HepG2 (cell line): ENCODE data around the gene CFAP210. TPM values are rescaled to one million over a fixed set of nuclear protein-coding genes. Genes with fewer than 3 reads are reported as not detected.

ENCODE experiments used
- ATAC-seq: fragments of 200-7000 bp; cut with Tn5 transposase; 3 replicates; pipeline ENCODE4 v1.9.1; 2020; ENCODE audit warnings: mild to moderate bottlenecking, moderate library complexity
- BruUV-seq: library from RNA; stranded (reverse); fragments of 400-500 nt; replicated peaks from 2 replicates; lab custom pipeline; 2021; lab: Mats Ljungman, UMichigan
- CTCF ChIA-PET: fragments of 300-600 bp; formaldehyde crosslinking; extraction: SDS; loops from one replicate; lab custom pipeline; 2021; ENCODE audit warnings: low total read pairs, inconsistent platforms, low intra/inter-chr PET ratio; lab: Yijun Ruan, JAX
- POLR2A ChIA-PET: fragments of 350-600 bp; sonication (Branson Sonifier 250); formaldehyde crosslinking; loops from one replicate; lab custom pipeline; 2020; ENCODE audit warnings: antibody characterized with exemption, inconsistent platforms; lab: Yijun Ruan, JAX
- DNase-seq: peaks from one replicate; pipeline ENCODE4 v3.0.0-alpha.2; 2015; ENCODE audit warnings: low spot score
- FAIRE-seq: peaks from 3 replicates; lab custom pipeline; 2011; peaks lifted over from hg19 to GRCh38; lab: Jason Lieb, UNC
- H2AFZ ChIP-seq: one replicate; pipeline ENCODE4 v1.6.1; 2011; ENCODE audit warnings: low read length, inconsistent platforms
- H3K27ac ChIP-seq: fragments of 300-600 bp; 3 replicates; pipeline ENCODE4 v1.8.0; 2011; ENCODE audit warnings: mixed run types, mild to moderate bottlenecking, mixed read lengths, low read length, inconsistent platforms; ENCODE audit not compliant: insufficient read depth; ENCODE audit errors: extremely low read length
- H3K27me3 ChIP-seq, 2 experiments: fragments of 200-600 bp in 1 of 2; 2 replicates in 1 of 2; 3 replicates in 1 of 2; pipeline versions ENCODE4 v1.6.0 to v1.8.0; 2011; ENCODE audit warnings: low read length in 2 of 2, mild to moderate bottlenecking in 2 of 2, moderate library complexity in 2 of 2, inconsistent platforms in 1 of 2; ENCODE audit not compliant: insufficient read depth in 2 of 2, control insufficient read depth in 1 of 2
- H3K36me3 ChIP-seq, 2 experiments: fragments of 200-600 bp in 1 of 2; replicated peaks in 1 of 2; 2 replicates in 1 of 2; 3 replicates in 1 of 2; pipeline versions ENCODE4 v1.5.1 to v1.8.0; 2011; ENCODE audit warnings: low read length in 2 of 2, inconsistent platforms in 1 of 2; ENCODE audit not compliant: insufficient read depth in 2 of 2, control insufficient read depth in 1 of 2
- H3K4me1 ChIP-seq: 2 replicates; pipeline ENCODE4 v1.5.1; 2012; ENCODE audit warnings: low read length, inconsistent platforms; ENCODE audit not compliant: insufficient read depth
- H3K4me2 ChIP-seq: 2 replicates; pipeline ENCODE4 v1.6.0; 2011; ENCODE audit warnings: low read depth, low read length, inconsistent platforms
- H3K4me3 ChIP-seq, 3 experiments: fragments of 200-600 bp in 1 of 3; sonication (generic), shearing (Covaris generic) in 1 of 3; replicated peaks in 1 of 3; 2 replicates each; pipeline ENCODE4 v1.5.1; 2011 to 2016; ENCODE audit warnings: low read length in 3 of 3, inconsistent platforms in 2 of 3, low read depth in 2 of 3, mild to moderate bottlenecking in 2 of 3, control low read depth in 1 of 3, mixed read lengths in 1 of 3; ENCODE audit not compliant: insufficient read depth in 1 of 3
- H3K79me2 ChIP-seq: one replicate; pipeline ENCODE4 v1.6.1; 2011; ENCODE audit warnings: low read length, inconsistent platforms; ENCODE audit not compliant: insufficient read depth
- H3K9ac ChIP-seq: 2 replicates; pipeline ENCODE4 v1.6.0; 2011; ENCODE audit warnings: mild to moderate bottlenecking, low read depth, low read length, inconsistent platforms; ENCODE audit not compliant: insufficient read depth
- H3K9me3 ChIP-seq: 2 replicates; pipeline ENCODE4 v1.5.1; 2012; ENCODE audit warnings: mild to moderate bottlenecking, low read length
- H4K20me1 ChIP-seq: 2 replicates; pipeline ENCODE4 v1.6.0; 2011; ENCODE audit warnings: inconsistent platforms, mild to moderate bottlenecking, low read length, moderate library complexity; ENCODE audit not compliant: insufficient read depth
- ATF5 ChIP-seq: sonication (generic); formaldehyde crosslinking; IDR thresholded peaks from 2 replicates; pipeline ENCODE4 v1.4.0; 2020; ENCODE audit warnings: mild to moderate bottlenecking, low read depth, missing genetic modification reagents
- CBFB ChIP-seq: sonication (generic); formaldehyde crosslinking; IDR thresholded peaks from 2 replicates; pipeline ENCODE4 v1.4.0; 2020; ENCODE audit warnings: missing genetic modification reagents
- FIP1L1 ChIP-seq: fragments of 200-400 bp; formaldehyde crosslinking; IDR thresholded peaks from 2 replicates; pipeline ENCODE4 v1.6.1; 2018; ENCODE audit warnings: low read depth, mild to moderate bottlenecking, low read length, moderate library complexity, borderline replicate concordance; ENCODE audit not compliant: insufficient read depth
- FOXM1 ChIP-seq: sonication (generic); formaldehyde crosslinking; IDR thresholded peaks from 2 replicates; pipeline ENCODE4 v1.5.0; 2020; ENCODE audit warnings: missing genetic modification reagents
- KLF11 ChIP-seq: IDR thresholded peaks from 2 replicates; pipeline ENCODE4 v1.6.1; 2016; ENCODE audit warnings: missing compliant biosample characterization
- MIER3 ChIP-seq: IDR thresholded peaks from 2 replicates; pipeline ENCODE4 v1.6.1; 2016; ENCODE audit warnings: missing compliant biosample characterization, borderline replicate concordance
- MTERF4 ChIP-seq: sonication (generic); formaldehyde crosslinking; IDR thresholded peaks from 2 replicates; pipeline ENCODE4 v1.8.0; 2023; ENCODE audit warnings: mild to moderate bottlenecking, missing genetic modification reagents
- NFRKB ChIP-seq: fragments of 450-650 bp; IDR thresholded peaks from 2 replicates; pipeline ENCODE4 v1.6.1; 2017
- PREB ChIP-seq: sonication (generic); formaldehyde crosslinking; IDR thresholded peaks from 2 replicates; pipeline ENCODE4 v1.4.0; 2020; ENCODE audit warnings: missing genetic modification reagents
- ZBTB21 ChIP-seq: sonication (generic); formaldehyde crosslinking; IDR thresholded peaks from 2 replicates; pipeline ENCODE4 v1.4.0; 2020; ENCODE audit warnings: missing genetic modification reagents
- ZNF235 ChIP-seq: sonication (generic); formaldehyde crosslinking; IDR thresholded peaks from 2 replicates; pipeline ENCODE4 v1.8.1; 2023; ENCODE audit warnings: mild to moderate bottlenecking, missing genetic modification reagents, borderline replicate concordance
- ZNF441 ChIP-seq: sonication (generic); formaldehyde crosslinking; IDR thresholded peaks from 2 replicates; pipeline ENCODE4 v1.7.0; 2021; ENCODE audit warnings: missing genetic modification reagents, borderline replicate concordance
- ZSCAN20 ChIP-seq: sonication (generic); formaldehyde crosslinking; IDR thresholded peaks from 2 replicates; pipeline ENCODE4 v1.4.0; 2020; ENCODE audit warnings: missing genetic modification reagents, mild to moderate bottlenecking, borderline replicate concordance
- WGBS: methylation state at CpG from one replicate; pipeline ENCODE4 v1.1.6; 2017; ENCODE audit warnings: low lambda C conversion rate; 5-methylcytosine and 5-hydroxymethylcytosine counted together
- in situ Hi-C: cut with HindIII; loops from 2 replicates; pipeline ENCODE4 v1.10.0; 2017; ENCODE audit warnings: low pct_unique_long_range_greater_than_20kb; ENCODE audit not compliant: extremely low pct_ligation_motif_present
- intact Hi-C: fragments of 100-400 bp; cut with micrococcal nuclease; formaldehyde crosslinking; loops from one replicate; pipeline ENCODE4 v1.10.0; 2022; ENCODE audit not compliant: unreplicated experiment
- polyA plus RNA-seq, 8 experiments: library from polyadenylated mRNA; depleted of rRNA in 3 of 8; stranded (reverse) in 7 of 8; unstranded in 1 of 8; fragments of >200 nt; fragmentation: Illumina TruSeq in 4 of 8; extraction: Trizol in 4 of 8; gene quantifications; 2 replicates each; pipeline versions ENCODE4 v1.2.1 to v1.2.3, GENCODE V29; 2011 to 2016; ENCODE audit warnings: low read depth in 4 of 8, missing spikeins in 1 of 8, mixed read lengths in 1 of 8; ENCODE audit not compliant: insufficient read depth in 1 of 8
- total RNA-seq, 5 experiments: library from RNA; depleted of rRNA; stranded (reverse); fragments of >200 nt; fragmentation: Illumina TruSeq; extraction: Trizol; gene quantifications; 2 replicates each; pipeline ENCODE4 v1.2.3, GENCODE V29; 2016; ENCODE audit warnings: low read depth in 1 of 5
- TF ChIP-seq, protein P1 (sequence below): sonication (generic); formaldehyde crosslinking; IDR thresholded peaks from 2 replicates; pipeline ENCODE4 v1.5.0; 2020; ENCODE audit warnings: mild to moderate bottlenecking, missing genetic modification reagents
- TF ChIP-seq, protein P2 (sequence below): sonication (generic); formaldehyde crosslinking; IDR thresholded peaks from 2 replicates; pipeline ENCODE4 v1.8.1; 2023; ENCODE audit warnings: mild to moderate bottlenecking, missing genetic modification reagents, borderline replicate concordance
- TF ChIP-seq, protein P3 (sequence below): sonication (generic); formaldehyde crosslinking; IDR thresholded peaks from 2 replicates; pipeline ENCODE4 v1.9.0; 2021; ENCODE audit warnings: missing genetic modification reagents, borderline replicate concordance

CFAP210 gene
- total and polyA plus RNA-seq, 2 of the 13 experiments (the other 11 are each of a cell fraction or from before 2014, with no cell fraction given): 0.18 TPM; not detected in 1

DNA sequence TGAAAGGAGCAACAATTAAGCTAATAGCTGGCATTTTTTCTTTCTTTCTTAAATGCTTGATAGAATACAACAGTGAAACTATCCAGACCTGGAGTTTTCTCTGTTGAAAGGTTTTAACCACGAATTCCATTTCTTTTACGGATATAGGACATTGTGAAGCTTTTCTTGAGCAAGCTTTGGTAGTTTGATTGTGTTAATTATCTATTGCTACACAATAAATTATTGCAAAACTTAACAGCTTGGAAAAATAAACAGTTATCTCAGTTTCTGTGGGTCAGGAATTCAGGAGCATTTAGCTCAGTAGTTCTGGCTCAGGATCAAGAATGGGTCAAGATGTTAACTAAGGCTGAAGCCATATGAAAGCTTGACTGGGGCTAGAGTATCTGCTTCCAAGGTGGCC is 11.7 kb upstream of the CFAP210 start:
- Histone ChIP-seq H2AFZ (no peak overlapping the region), H3K9ac (no peak overlapping the region), H4K20me1 (no peaks in the 10 kb centered on the region), H3K36me3 (peaks cover 4 to 24% of the 10 kb centered on the region in 2 experiments), H3K27me3 (no peaks in the 10 kb centered on the region), H3K27ac (no peak overlapping the region), H3K4me3 (no peak overlapping the region), H3K9me3 (no peaks in the 10 kb centered on the region), H3K4me2 (no peak overlapping the region), H3K4me1 (no peaks in the 10 kb centered on the region), H3K79me2 (no peaks in the 10 kb centered on the region)
- no TSS peak for BruUV-seq
- intact Hi-C loops (no loop called here), in situ Hi-C loops (no loop called here)
- ATAC-seq (no peak), DNase-seq (no peak), FAIRE-seq (no peak)
- 92% methylated on average over 2 of the region's 2 CpGs for WGBS
- POLR2A ChIA-PET: interaction anchor here (1.3 to 1.4 kb wide), 2 partner anchors 10 to 12 kb away, joined by 3 to 13 read pairs; partner anchors contain the start of genes CFAP210 and PHOSPHO2
- CTCF ChIA-PET: no interaction called here
- TF ChIP-seq FIP1L1: no peak
- no peak for TF ChIP-seq MIER3 (CRISPR knock-in tag)
- no peak for TF ChIP-seq FOXM1 (CRISPR knock-in tag)
- TF ChIP-seq, protein P1, sequence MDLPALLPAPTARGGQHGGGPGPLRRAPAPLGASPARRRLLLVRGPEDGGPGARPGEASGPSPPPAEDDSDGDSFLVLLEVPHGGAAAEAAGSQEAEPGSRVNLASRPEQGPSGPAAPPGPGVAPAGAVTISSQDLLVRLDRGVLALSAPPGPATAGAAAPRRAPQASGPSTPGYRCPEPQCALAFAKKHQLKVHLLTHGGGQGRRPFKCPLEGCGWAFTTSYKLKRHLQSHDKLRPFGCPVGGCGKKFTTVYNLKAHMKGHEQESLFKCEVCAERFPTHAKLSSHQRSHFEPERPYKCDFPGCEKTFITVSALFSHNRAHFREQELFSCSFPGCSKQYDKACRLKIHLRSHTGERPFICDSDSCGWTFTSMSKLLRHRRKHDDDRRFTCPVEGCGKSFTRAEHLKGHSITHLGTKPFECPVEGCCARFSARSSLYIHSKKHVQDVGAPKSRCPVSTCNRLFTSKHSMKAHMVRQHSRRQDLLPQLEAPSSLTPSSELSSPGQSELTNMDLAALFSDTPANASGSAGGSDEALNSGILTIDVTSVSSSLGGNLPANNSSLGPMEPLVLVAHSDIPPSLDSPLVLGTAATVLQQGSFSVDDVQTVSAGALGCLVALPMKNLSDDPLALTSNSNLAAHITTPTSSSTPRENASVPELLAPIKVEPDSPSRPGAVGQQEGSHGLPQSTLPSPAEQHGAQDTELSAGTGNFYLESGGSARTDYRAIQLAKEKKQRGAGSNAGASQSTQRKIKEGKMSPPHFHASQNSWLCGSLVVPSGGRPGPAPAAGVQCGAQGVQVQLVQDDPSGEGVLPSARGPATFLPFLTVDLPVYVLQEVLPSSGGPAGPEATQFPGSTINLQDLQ (CRISPR knock-in tag): no peak
- no peak for TF ChIP-seq ZNF441 (CRISPR knock-in tag)
- no peak for TF ChIP-seq ATF5 (CRISPR knock-in tag)
- TF ChIP-seq MTERF4 (CRISPR knock-in tag): no peak
- TF ChIP-seq, protein P2, sequence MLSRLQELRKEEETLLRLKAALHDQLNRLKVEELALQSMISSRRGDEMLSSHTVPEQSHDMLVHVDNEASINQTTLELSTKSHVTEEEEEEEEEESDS (CRISPR knock-in tag): no peak
- TF ChIP-seq KLF11 (CRISPR knock-in tag): no peak
- TF ChIP-seq ZSCAN20: no peak
- no peak for TF ChIP-seq ZBTB21 (CRISPR knock-in tag)
- TF ChIP-seq PREB (CRISPR knock-in tag): no peak
- no peak for TF ChIP-seq NFRKB
- no peak for TF ChIP-seq CBFB (CRISPR knock-in tag)
- no peak for TF ChIP-seq ZNF235 (CRISPR knock-in tag)
- TF ChIP-seq, protein P3, sequence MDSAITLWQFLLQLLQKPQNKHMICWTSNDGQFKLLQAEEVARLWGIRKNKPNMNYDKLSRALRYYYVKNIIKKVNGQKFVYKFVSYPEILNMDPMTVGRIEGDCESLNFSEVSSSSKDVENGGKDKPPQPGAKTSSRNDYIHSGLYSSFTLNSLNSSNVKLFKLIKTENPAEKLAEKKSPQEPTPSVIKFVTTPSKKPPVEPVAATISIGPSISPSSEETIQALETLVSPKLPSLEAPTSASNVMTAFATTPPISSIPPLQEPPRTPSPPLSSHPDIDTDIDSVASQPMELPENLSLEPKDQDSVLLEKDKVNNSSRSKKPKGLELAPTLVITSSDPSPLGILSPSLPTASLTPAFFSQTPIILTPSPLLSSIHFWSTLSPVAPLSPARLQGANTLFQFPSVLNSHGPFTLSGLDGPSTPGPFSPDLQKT: no peak
